K562 (cell line): Measurements from ENCODE around the gene AGAP3. TPM values are rescaled to one million over a fixed set of nuclear protein-coding genes. Genes with fewer than 3 reads are reported as not detected.

Experiments used
- ATAC-seq: fragments of 200-7000 bp; cut with Tn5 transposase; 3 replicates; pipeline ENCODE4 v1.9.1; 2020; ENCODE audit warnings: moderate library complexity
- BruUV-seq: library from RNA; stranded (reverse); fragments of 400-500 nt; replicated peaks from 2 replicates; lab custom pipeline; 2021; lab: Mats Ljungman, UMichigan
- CTCF ChIA-PET: fragments of 300-600 bp; formaldehyde crosslinking; extraction: SDS; loops from one replicate; lab custom pipeline; 2021; ENCODE audit warnings: low intra/inter-chr PET ratio; lab: Yijun Ruan, JAX
- POLR2A ChIA-PET: fragments of 300-600, 350-650 bp; sonication (Branson Sonifier 250); formaldehyde crosslinking; extraction: SDS; loops from one replicate; lab custom pipeline; 2021; ENCODE audit warnings: antibody characterized with exemption, inconsistent platforms; lab: Yijun Ruan, JAX
- DNase-seq, 4 experiments: peaks; one replicate each; pipeline versions ENCODE4 v3.0.0 to v3.0.0-alpha.2; 2011 to 2018; ENCODE audit warnings: low spot score in 3 of 4, mixed read lengths in 3 of 4; ENCODE audit errors: extremely low read depth in 1 of 4
- FAIRE-seq: peaks from 2 replicates; lab custom pipeline; 2011; peaks lifted over from hg19 to GRCh38; lab: Jason Lieb, UNC
- H2AFZ ChIP-seq: 2 replicates; pipeline ENCODE4 v1.6.0; 2011; ENCODE audit warnings: low read depth, low read length, control low read depth, inconsistent platforms
- H3K27ac ChIP-seq: fragments of 200-600 bp; 3 replicates; pipeline ENCODE4 v1.8.0; 2011; ENCODE audit warnings: low read depth, mild to moderate bottlenecking, control low read depth, inconsistent platforms, low read length, moderate library complexity, mixed read lengths; ENCODE audit errors: extremely low read depth
- H3K27me3 ChIP-seq, 2 experiments: fragments of 300-600 bp in 1 of 2; 2 replicates in 1 of 2; 3 replicates in 1 of 2; pipeline versions ENCODE4 v1.6.0 to v1.8.0; 2011; ENCODE audit warnings: inconsistent platforms in 2 of 2, low read length in 2 of 2, mild to moderate bottlenecking in 1 of 2, mixed read lengths in 1 of 2, moderate library complexity in 1 of 2; ENCODE audit not compliant: control insufficient read depth in 2 of 2, insufficient read depth in 2 of 2
- H3K36me3 ChIP-seq: fragments of 300-600 bp; 3 replicates; pipeline ENCODE4 v1.8.0; 2011; ENCODE audit warnings: mild to moderate bottlenecking, low read length, inconsistent platforms; ENCODE audit not compliant: control insufficient read depth, insufficient read depth
- H3K4me1 ChIP-seq, 2 experiments: fragments of 200-600 bp in 1 of 2; replicated peaks in 1 of 2; 2 replicates in 1 of 2; 3 replicates in 1 of 2; pipeline versions ENCODE4 v1.5.1 to v1.8.0; 2011; ENCODE audit warnings: inconsistent platforms in 2 of 2, low read length in 2 of 2, mild to moderate bottlenecking in 1 of 2, mixed read lengths in 1 of 2, moderate library complexity in 1 of 2; ENCODE audit not compliant: control insufficient read depth in 2 of 2, insufficient read depth in 2 of 2
- H3K4me2 ChIP-seq: 2 replicates; pipeline ENCODE4 v1.6.1; 2011; ENCODE audit warnings: low read length, control low read depth, inconsistent platforms, mixed read lengths; ENCODE audit not compliant: insufficient read depth
- H3K4me3 ChIP-seq: fragments of 200-600 bp; sonication (generic), shearing (Covaris generic); 2 replicates; pipeline ENCODE4 v1.5.1; 2016; ENCODE audit warnings: control low read depth, inconsistent platforms
- H3K79me2 ChIP-seq: fragments of 200-600 bp; 3 replicates; pipeline ENCODE4 v1.8.0; 2011; ENCODE audit warnings: low read length, inconsistent platforms; ENCODE audit not compliant: control insufficient read depth, insufficient read depth
- H3K9ac ChIP-seq, 2 experiments: 2 replicates each; pipeline versions ENCODE4 v1.6.0 to v1.6.1; 2011; ENCODE audit warnings: low read depth in 2 of 2, low read length in 2 of 2, control low read depth in 1 of 2, inconsistent platforms in 1 of 2, mild to moderate bottlenecking in 1 of 2, mixed read lengths in 1 of 2; ENCODE audit not compliant: insufficient read depth in 1 of 2
- H3K9me1 ChIP-seq: one replicate; pipeline ENCODE4 v1.6.0; 2011; ENCODE audit warnings: inconsistent platforms, mild to moderate bottlenecking, low read length, moderate library complexity; ENCODE audit not compliant: control insufficient read depth, insufficient read depth
- H3K9me3 ChIP-seq: replicated peaks from 2 replicates; pipeline ENCODE4 v1.5.1; 2011; ENCODE audit warnings: low read depth, low read length, inconsistent platforms; ENCODE audit not compliant: control insufficient read depth, insufficient read depth
- H4K20me1 ChIP-seq: replicated peaks from 2 replicates; pipeline ENCODE4 v1.6.1; 2011; ENCODE audit warnings: low read length, inconsistent platforms, mixed read lengths; ENCODE audit not compliant: control insufficient read depth, insufficient read depth
- FUS ChIP-seq: fragments of 200-400 bp; formaldehyde crosslinking; optimal IDR thresholded peaks from 2 replicates; pipeline ENCODE3; 2017; ENCODE audit warnings: low read depth, low read length
- HDGF ChIP-seq: fragments of 450-650 bp; IDR thresholded peaks from 2 replicates; pipeline ENCODE4 v1.6.1; 2016
- POLR2G ChIP-seq: fragments of 200-400 bp; formaldehyde crosslinking; IDR thresholded peaks from 2 replicates; pipeline ENCODE4 v1.6.1; 2017; ENCODE audit warnings: low read depth, mild to moderate bottlenecking, antibody characterized with exemption, low read length, moderate library complexity
- XRCC4 ChIP-seq: IDR thresholded peaks from one replicate; pipeline ENCODE4 v1.6.1; 2011; ENCODE audit not compliant: insufficient read depth, insufficient read length; ENCODE audit errors: extremely low read depth
- ZSCAN29 ChIP-seq: fragments of 450-650 bp; IDR thresholded peaks from 2 replicates; pipeline ENCODE4 v1.6.1; 2017
- WGBS: fragments of 100-300 bp; shearing (Covaris generic); methylation state at CpG from one replicate; pipeline ENCODE4 v1.1.6; 2016; ENCODE audit warnings: low coverage, mixed read lengths; ENCODE audit not compliant: insufficient coverage; ENCODE audit errors: missing lambda C conversion rate; 5-methylcytosine and 5-hydroxymethylcytosine counted together
- in situ Hi-C: fragments of 300-500 bp; cut with MboI; formaldehyde crosslinking; loops from 4 replicates; pipeline ENCODE4 v1.15.0; 2018; ENCODE audit warnings: inconsistent platforms, mixed read lengths
- intact Hi-C: fragments of 100-400 bp; cut with micrococcal nuclease; formaldehyde crosslinking; loops from 2 replicates; pipeline ENCODE4 v1.14.2; 2022
- polyA plus RNA-seq, 8 experiments: library from polyadenylated mRNA; depleted of rRNA in 4 of 8; stranded (reverse) in 5 of 8; unstranded in 3 of 8; fragments of >200 nt; fragmentation: Nextera tagmentation in 2 of 8; fragmentation: Illumina TruSeq in 1 of 8; extraction: Ambion mirVana in 2 of 8; extraction: Trizol in 1 of 8; gene quantifications; 2 replicates each; pipeline versions ENCODE4 v1.2.1 to v1.2.3, GENCODE V29; 2011 to 2014; ENCODE audit warnings: inconsistent platforms in 1 of 8, missing spikeins in 1 of 8
- total RNA-seq, 7 experiments: library from RNA; depleted of rRNA in 6 of 7; stranded (reverse); fragments of >200 nt in 6 of 7; fragmentation: Illumina TruSeq in 2 of 7; extraction: Trizol in 2 of 7; gene quantifications; 2 replicates each; pipeline versions ENCODE4 v1.2.1 to v1.2.3, GENCODE V29; 2011 to 2021; ENCODE audit warnings: low replicate concordance in 1 of 7
- TF ChIP-seq, protein P1 (sequence below), 2 experiments: fragments of 150-350 bp in 1 of 2; IDR thresholded peaks; 2 replicates each; pipeline ENCODE4 v1.6.1; 2012 to 2016; ENCODE audit warnings: low read depth in 2 of 2, low read length in 2 of 2, mild to moderate bottlenecking in 1 of 2, moderate library complexity in 1 of 2
- TF ChIP-seq, protein P2 (sequence below), 2 experiments: fragments of 450-650 bp; IDR thresholded peaks; 2 replicates each; pipeline ENCODE4 v1.6.1; 2016

AGAP3 gene
- total and polyA plus RNA-seq, 9 of the 15 experiments (the other 6 are each of a cell fraction or from before 2014, with no cell fraction given), result 3.4 to 208 (median 62.2) TPM

DNA sequence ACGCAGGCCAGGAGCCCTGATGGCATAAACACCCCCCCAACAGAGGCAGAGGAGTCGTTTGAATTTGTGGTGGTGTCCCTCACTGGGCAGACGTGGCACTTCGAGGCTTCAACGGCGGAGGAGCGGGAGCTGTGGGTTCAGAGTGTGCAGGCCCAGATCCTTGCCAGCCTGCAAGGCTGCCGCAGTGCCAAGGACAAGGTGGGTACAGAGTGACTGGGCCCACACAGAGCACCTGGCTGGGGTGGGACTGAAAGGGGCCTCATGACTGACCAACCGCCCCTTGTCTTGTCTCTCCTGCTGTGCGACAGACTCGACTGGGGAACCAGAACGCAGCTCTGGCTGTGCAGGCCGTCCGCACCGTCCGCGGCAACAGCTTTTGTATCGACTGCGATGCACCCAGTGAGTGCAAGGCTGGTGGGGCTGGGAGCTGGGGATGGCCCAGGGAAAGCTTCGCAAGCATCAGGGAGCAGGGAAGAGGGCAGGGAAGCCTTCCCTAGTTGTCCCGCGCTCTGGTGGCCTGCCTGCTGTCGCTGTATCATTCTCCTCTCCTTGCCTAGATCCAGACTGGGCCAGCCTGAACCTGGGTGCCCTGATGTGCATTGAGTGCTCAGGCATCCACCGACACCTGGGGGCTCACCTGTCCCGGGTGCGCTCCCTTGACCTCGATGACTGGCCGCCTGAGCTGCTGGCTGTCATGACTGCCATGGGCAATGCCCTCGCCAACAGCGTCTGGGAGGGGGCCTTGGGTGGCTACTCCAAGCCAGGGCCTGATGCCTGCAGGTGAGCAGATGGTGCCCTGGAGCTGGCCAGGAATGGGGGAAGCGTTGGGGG lies 55.8 kb downstream of the AGAP3 start:
- no TSS peak for BruUV-seq
- in situ Hi-C loops (no loop called here), intact Hi-C loops (no loop called here)
- ATAC-seq (no peak), FAIRE-seq (no peak), DNase-seq (no peak)
- Histone ChIP-seq H3K9me1 (peaks cover 5% of the 10 kb centered on the region), H3K27me3 (no peaks in the 10 kb centered on the region; a peak in 1 of 5 replicates), H4K20me1 (peaks cover 4% of the 10 kb centered on the region; the same call in 1 of the 2 replicates), H3K27ac (no peak overlapping the region), H3K9ac (no peak overlapping the region), H3K79me2 (no peaks in the 10 kb centered on the region), H3K4me1 (peaks cover 0 to 29% of the 10 kb centered on the region in 2 experiments; a peak in 2 of 5 replicates), H3K9me3 (no peaks in the 10 kb centered on the region), H3K36me3 (peaks cover 73% of the 10 kb centered on the region), H2AFZ (no peak overlapping the region), H3K4me2 (no peak overlapping the region), H3K4me3 (no peak overlapping the region)
- TF ChIP-seq ZSCAN29 (no peak), HDGF (no peak), XRCC4 (no peak), FUS (no peak), POLR2G (peak; percentile 62)
- TF ChIP-seq, protein P1, sequence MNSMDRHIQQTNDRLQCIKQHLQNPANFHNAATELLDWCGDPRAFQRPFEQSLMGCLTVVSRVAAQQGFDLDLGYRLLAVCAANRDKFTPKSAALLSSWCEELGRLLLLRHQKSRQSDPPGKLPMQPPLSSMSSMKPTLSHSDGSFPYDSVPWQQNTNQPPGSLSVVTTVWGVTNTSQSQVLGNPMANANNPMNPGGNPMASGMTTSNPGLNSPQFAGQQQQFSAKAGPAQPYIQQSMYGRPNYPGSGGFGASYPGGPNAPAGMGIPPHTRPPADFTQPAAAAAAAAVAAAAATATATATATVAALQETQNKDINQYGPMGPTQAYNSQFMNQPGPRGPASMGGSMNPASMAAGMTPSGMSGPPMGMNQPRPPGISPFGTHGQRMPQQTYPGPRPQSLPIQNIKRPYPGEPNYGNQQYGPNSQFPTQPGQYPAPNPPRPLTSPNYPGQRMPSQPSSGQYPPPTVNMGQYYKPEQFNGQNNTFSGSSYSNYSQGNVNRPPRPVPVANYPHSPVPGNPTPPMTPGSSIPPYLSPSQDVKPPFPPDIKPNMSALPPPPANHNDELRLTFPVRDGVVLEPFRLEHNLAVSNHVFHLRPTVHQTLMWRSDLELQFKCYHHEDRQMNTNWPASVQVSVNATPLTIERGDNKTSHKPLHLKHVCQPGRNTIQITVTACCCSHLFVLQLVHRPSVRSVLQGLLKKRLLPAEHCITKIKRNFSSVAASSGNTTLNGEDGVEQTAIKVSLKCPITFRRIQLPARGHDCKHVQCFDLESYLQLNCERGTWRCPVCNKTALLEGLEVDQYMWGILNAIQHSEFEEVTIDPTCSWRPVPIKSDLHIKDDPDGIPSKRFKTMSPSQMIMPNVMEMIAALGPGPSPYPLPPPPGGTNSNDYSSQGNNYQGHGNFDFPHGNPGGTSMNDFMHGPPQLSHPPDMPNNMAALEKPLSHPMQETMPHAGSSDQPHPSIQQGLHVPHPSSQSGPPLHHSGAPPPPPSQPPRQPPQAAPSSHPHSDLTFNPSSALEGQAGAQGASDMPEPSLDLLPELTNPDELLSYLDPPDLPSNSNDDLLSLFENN (IDR thresholded peaks at IDR 0.05; ENCODE audit: low read depth in 2 of 2, low read length in 2 of 2), result no peak
- TF ChIP-seq, protein P2, sequence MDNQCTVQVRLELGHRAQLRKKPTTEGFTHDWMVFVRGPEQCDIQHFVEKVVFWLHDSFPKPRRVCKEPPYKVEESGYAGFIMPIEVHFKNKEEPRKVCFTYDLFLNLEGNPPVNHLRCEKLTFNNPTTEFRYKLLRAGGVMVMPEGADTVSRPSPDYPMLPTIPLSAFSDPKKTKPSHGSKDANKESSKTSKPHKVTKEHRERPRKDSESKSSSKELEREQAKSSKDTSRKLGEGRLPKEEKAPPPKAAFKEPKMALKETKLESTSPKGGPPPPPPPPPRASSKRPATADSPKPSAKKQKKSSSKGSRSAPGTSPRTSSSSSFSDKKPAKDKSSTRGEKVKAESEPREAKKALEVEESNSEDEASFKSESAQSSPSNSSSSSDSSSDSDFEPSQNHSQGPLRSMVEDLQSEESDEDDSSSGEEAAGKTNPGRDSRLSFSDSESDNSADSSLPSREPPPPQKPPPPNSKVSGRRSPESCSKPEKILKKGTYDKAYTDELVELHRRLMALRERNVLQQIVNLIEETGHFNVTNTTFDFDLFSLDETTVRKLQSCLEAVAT (IDR thresholded peaks at IDR 0.05), result 0 out of 4 replicates have a peak, but pooled peaks of 1 of the 2 experiments have one; percentile 21
- CTCF ChIA-PET, result interaction anchor here (0.7 kb wide), 1 partner anchor 31 kb away, joined by 4 read pairs; no protein-coding TSS in a partner anchor
- POLR2A ChIA-PET, result interaction anchor here (0.6 to 1.4 kb wide), 5 partner anchors 9 to 156 kb away, joined by 3 to 5 read pairs (median 4); partner anchors contain the start of gene FASTK
- WGBS, result 93% methylated on average over 31 of the region's 31 CpGs
